Measurements from ENCODE around the gene CCDC85C.

DNA sequence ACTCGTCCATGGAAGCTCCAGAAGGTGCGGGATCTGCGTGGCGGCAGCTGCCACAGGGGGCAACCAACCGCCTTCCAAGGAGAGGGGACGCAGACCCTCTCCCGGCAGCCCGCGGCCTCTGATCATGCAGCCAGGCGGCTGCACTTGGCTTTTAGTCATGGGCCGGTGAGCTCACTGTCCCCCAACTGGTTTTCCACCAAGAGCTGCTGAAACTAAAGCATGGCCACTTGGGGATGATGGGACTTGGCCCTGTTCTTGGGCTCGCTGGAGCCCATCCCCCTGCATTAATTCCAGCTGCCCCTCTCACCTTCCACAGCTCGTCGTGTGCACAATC is 39.1 kb downstream of the CCDC85C start:
- no peak for TF ChIP-seq EZH2 (IDR thresholded peaks at IDR 0.05; ENCODE audit: low read length, unreplicated experiment)
- TF ChIP-seq, protein P1, sequence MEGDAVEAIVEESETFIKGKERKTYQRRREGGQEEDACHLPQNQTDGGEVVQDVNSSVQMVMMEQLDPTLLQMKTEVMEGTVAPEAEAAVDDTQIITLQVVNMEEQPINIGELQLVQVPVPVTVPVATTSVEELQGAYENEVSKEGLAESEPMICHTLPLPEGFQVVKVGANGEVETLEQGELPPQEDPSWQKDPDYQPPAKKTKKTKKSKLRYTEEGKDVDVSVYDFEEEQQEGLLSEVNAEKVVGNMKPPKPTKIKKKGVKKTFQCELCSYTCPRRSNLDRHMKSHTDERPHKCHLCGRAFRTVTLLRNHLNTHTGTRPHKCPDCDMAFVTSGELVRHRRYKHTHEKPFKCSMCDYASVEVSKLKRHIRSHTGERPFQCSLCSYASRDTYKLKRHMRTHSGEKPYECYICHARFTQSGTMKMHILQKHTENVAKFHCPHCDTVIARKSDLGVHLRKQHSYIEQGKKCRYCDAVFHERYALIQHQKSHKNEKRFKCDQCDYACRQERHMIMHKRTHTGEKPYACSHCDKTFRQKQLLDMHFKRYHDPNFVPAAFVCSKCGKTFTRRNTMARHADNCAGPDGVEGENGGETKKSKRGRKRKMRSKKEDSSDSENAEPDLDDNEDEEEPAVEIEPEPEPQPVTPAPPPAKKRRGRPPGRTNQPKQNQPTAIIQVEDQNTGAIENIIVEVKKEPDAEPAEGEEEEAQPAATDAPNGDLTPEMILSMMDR (conservative IDR thresholded peaks at IDR 0.05; ENCODE audit: low read depth, low read length), result no peak
- no peak for TF ChIP-seq EZH2phosphoT487 (IDR thresholded peaks at IDR 0.05; ENCODE audit: borderline replicate concordance, low read length)

Data from PC-3 (cell line).